Fibroblast of skin of abdomen (primary cell): Measurements from ENCODE around the gene NDEL1.

Source experiments
- DNase-seq: peaks from one replicate; pipeline ENCODE4 v3.0.0-alpha.2; 2013

NDEL1 gene

GRCh38 chr17:8506145-8506544 lies 70.5 kb downstream of the NDEL1 start:
- no peak for DNase-seq

GRCh38 chr17:8514801-8515200 lies 79.1 kb downstream of the NDEL1 start:
- no peak for DNase-seq
